ENCODE results near the gene DACH1. TPM values are rescaled to one million over a fixed set of nuclear protein-coding genes. Genes with fewer than 3 reads are reported as not detected.

The DACH1 gene
- total and polyA plus RNA-seq, 9 of the 15 experiments (the other 6 are each of a cell fraction or from before 2014, with no cell fraction given), result 0.04 to 0.07 (median 0.04) TPM; not detected in 2

DNA sequence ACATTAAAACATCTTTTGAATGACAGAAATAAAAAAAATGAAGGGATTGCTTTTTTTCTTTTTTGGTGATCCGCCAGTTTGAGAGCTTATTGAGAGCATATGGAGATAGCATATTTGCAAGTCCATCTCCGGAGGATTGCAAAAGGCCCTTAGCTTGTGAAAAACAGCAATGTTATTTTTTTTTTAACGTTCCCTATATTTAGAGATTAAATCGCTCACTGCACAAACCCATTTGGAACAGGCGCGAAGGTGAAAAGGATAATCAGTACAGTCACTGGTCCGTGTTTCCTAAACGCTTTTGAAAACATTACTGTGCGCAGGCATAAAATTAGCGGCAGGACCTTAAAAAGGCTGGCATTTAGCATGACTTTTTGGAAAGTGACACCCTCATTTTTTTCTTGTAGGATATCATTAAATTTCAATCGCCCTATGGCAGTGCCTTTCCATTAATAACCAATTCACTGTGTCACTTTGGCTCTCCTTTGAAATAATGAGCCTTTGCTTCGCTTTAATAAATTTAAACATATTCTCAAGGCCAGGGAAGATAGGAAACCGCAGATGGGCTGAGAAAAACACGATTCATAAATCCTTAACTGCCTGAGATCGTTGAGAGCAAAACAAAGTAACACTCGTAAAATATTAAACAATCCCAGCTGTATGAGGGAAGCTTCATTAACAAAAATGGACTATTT is 342.2 kb downstream of the DACH1 start:
- in situ Hi-C loops (cut with MboI), result no loop called here
- TF ChIP-seq, protein P1, sequence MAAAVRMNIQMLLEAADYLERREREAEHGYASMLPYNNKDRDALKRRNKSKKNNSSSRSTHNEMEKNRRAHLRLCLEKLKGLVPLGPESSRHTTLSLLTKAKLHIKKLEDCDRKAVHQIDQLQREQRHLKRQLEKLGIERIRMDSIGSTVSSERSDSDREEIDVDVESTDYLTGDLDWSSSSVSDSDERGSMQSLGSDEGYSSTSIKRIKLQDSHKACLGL (CRISPR knock-in tag; IDR thresholded peaks at IDR 0.05; ENCODE audit: borderline replicate concordance, poor library complexity, severe bottlenecking), result no peak
- no peak for TF ChIP-seq TAL1 (IDR thresholded peaks at IDR 0.05)
- TF ChIP-seq ZNF668 (CRISPR knock-in tag; IDR thresholded peaks at IDR 0.05), result no peak
- TF ChIP-seq, protein P2, sequence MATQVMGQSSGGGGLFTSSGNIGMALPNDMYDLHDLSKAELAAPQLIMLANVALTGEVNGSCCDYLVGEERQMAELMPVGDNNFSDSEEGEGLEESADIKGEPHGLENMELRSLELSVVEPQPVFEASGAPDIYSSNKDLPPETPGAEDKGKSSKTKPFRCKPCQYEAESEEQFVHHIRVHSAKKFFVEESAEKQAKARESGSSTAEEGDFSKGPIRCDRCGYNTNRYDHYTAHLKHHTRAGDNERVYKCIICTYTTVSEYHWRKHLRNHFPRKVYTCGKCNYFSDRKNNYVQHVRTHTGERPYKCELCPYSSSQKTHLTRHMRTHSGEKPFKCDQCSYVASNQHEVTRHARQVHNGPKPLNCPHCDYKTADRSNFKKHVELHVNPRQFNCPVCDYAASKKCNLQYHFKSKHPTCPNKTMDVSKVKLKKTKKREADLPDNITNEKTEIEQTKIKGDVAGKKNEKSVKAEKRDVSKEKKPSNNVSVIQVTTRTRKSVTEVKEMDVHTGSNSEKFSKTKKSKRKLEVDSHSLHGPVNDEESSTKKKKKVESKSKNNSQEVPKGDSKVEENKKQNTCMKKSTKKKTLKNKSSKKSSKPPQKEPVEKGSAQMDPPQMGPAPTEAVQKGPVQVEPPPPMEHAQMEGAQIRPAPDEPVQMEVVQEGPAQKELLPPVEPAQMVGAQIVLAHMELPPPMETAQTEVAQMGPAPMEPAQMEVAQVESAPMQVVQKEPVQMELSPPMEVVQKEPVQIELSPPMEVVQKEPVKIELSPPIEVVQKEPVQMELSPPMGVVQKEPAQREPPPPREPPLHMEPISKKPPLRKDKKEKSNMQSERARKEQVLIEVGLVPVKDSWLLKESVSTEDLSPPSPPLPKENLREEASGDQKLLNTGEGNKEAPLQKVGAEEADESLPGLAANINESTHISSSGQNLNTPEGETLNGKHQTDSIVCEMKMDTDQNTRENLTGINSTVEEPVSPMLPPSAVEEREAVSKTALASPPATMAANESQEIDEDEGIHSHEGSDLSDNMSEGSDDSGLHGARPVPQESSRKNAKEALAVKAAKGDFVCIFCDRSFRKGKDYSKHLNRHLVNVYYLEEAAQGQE (IDR thresholded peaks at IDR 0.05; ENCODE audit: borderline replicate concordance), result no peak
- TF ChIP-seq, protein P2 (CRISPR knock-in tag; IDR thresholded peaks at IDR 0.05; ENCODE audit: low read depth), result no peak
- no peak for TF ChIP-seq ZEB2 (IDR thresholded peaks at IDR 0.05)
- no peak for TF ChIP-seq ZNF133 (CRISPR knock-in tag; IDR thresholded peaks at IDR 0.05)
- TF ChIP-seq, protein P3, sequence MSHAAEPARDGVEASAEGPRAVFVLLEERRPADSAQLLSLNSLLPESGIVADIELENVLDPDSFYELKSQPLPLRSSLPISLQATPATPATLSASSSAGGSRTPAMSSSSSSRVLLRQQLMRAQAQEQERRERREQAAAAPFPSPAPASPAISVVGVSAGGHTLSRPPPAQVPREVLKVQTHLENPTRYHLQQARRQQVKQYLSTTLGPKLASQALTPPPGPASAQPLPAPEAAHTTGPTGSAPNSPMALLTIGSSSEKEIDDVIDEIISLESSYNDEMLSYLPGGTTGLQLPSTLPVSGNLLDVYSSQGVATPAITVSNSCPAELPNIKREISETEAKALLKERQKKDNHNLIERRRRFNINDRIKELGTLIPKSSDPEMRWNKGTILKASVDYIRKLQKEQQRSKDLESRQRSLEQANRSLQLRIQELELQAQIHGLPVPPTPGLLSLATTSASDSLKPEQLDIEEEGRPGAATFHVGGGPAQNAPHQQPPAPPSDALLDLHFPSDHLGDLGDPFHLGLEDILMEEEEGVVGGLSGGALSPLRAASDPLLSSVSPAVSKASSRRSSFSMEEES (CRISPR knock-in tag; IDR thresholded peaks at IDR 0.05), result no peak
- TF ChIP-seq, protein P4, sequence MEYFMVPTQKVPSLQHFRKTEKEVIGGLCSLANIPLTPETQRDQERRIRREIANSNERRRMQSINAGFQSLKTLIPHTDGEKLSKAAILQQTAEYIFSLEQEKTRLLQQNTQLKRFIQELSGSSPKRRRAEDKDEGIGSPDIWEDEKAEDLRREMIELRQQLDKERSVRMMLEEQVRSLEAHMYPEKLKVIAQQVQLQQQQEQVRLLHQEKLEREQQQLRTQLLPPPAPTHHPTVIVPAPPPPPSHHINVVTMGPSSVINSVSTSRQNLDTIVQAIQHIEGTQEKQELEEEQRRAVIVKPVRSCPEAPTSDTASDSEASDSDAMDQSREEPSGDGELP (CRISPR knock-in tag; IDR thresholded peaks at IDR 0.05; ENCODE audit: borderline replicate concordance), result no peak
- no peak for TF ChIP-seq PPARD (CRISPR knock-in tag; IDR thresholded peaks at IDR 0.05)
- TF ChIP-seq RBFOX2 (IDR thresholded peaks at IDR 0.05; ENCODE audit: low read depth, low read length), result no peak
- no peak for TF ChIP-seq MEF2D (tag; conservative IDR thresholded peaks at IDR 0.05; ENCODE audit: low read depth)
- H3K4me1 ChIP-seq (replicated peaks in 1 of 2; ENCODE audit: control insufficient read depth in 2 of 2, insufficient read depth in 2 of 2, low read length in 2 of 2), result no peaks in the 10 kb centered on the region
- H3K9me3 ChIP-seq (replicated peaks; ENCODE audit: control insufficient read depth, insufficient read depth, low read depth, low read length), result no peaks in the 10 kb centered on the region
- no peaks in the 10 kb centered on the region for H3K9me1 ChIP-seq (ENCODE audit: control insufficient read depth, insufficient read depth, low read length)
- 2% methylated on average over 16 of the region's 16 CpGs for WGBS (ENCODE audit: insufficient coverage, low coverage, missing lambda C conversion rate)
- DNase-seq (ENCODE audit: extremely low read depth in 1 of 4, low spot score in 3 of 4) (no peak), FAIRE-seq (no peak), ATAC-seq (no peak)
- H3K27me3 ChIP-seq (ENCODE audit: control insufficient read depth in 2 of 2, insufficient read depth in 2 of 2, low read length in 2 of 2), result no peaks in the 10 kb centered on the region; a peak in 1 of 5 replicates
- H4K20me1 ChIP-seq (replicated peaks; ENCODE audit: control insufficient read depth, insufficient read depth, low read length), result no peaks in the 10 kb centered on the region
- no peak overlapping the region for H3K9ac ChIP-seq (ENCODE audit: insufficient read depth in 1 of 2, low read depth in 2 of 2, low read length in 2 of 2)
- H3K36me3 ChIP-seq (ENCODE audit: control insufficient read depth, insufficient read depth, low read length), result no peaks in the 10 kb centered on the region
- ChIA-PET CTCF (ENCODE audit: low intra/inter-chr PET ratio) (no interaction called here), POLR2A (no interaction called here)
- intact Hi-C loops (cut with micrococcal nuclease), result no loop called here
- no peak overlapping the region for H3K4me2 ChIP-seq (ENCODE audit: insufficient read depth, low read length)
- H3K79me2 ChIP-seq (ENCODE audit: control insufficient read depth, insufficient read depth, low read length), result no peaks in the 10 kb centered on the region
- H2AFZ ChIP-seq (ENCODE audit: low read depth, low read length), result no peak overlapping the region
- no peak overlapping the region for H3K27ac ChIP-seq (ENCODE audit: extremely low read depth, low read depth, low read length)
- H3K4me3 ChIP-seq, result no peak overlapping the region
- BruUV-seq (replicated peaks), result no TSS peak

Data from K562 (cell line).